ENCODE results near the gene PSME3. TPM values are rescaled to one million over a fixed set of nuclear protein-coding genes. Genes with fewer than 3 reads are reported as not detected.
"Not testable (repeated sequence)": the region's sequence is repeated elsewhere in the genome, so short reads cannot be mapped to it uniquely, and the experiment has no call there.

PSME3 gene
- total RNA-seq, 1 experiment from 2014 or later = 195 TPM

- POLR2A ChIA-PET = no interaction called here
- Mint-ChIP-seq H3K4me1 (ENCODE audit: low read depth, unreplicated experiment) (no peaks in the 10 kb centered on the region), H3K4me3 (ENCODE audit: unreplicated experiment) (no peak overlapping the region), H3K9me3 (ENCODE audit: unreplicated experiment) (no peaks in the 10 kb centered on the region), H3K27ac (ENCODE audit: unreplicated experiment) (no peak overlapping the region), H3K27me3 (ENCODE audit: insufficient read depth, unreplicated experiment) (no peaks in the 10 kb centered on the region), H3K36me3 (ENCODE audit: insufficient read depth, unreplicated experiment) (no peaks in the 10 kb centered on the region)
- intact Hi-C loops (cut with micrococcal nuclease; ENCODE audit: unreplicated experiment) = no loop called here
- no TSS peak for BruUV-seq (replicated peaks)
- Histone ChIP-seq H3K27me3 (replicated peaks; ENCODE audit: control insufficient read depth, insufficient read depth, low read length) (no peaks in the 10 kb centered on the region), H3K4me3 (ENCODE audit: low read depth, low read length) (no peak overlapping the region), H3K9me3 (no peaks in the 10 kb centered on the region), H3K36me3 (ENCODE audit: control insufficient read depth, insufficient read depth, low read length) (no peaks in the 10 kb centered on the region; the same call in 1 of the 2 replicates), H3K4me1 (no peaks in the 10 kb centered on the region)
- no peak for DNase-seq
- no peak for TF ChIP-seq CTCF (IDR thresholded peaks at IDR 0.05; ENCODE audit: insufficient read depth in 1 of 2, low read depth in 1 of 2, low read length in 1 of 2, severe bottlenecking in 1 of 2, unreplicated experiment in 1 of 2)
- CTCF ChIA-PET = interaction anchor here (0.5 to 1.1 kb wide), 2 partner anchors 12 to 315 kb away, joined by 3 to 5 read pairs; no protein-coding TSS in a partner anchor
Measured at GRCh38 chr17:42855048-42855596, 21.9 kb downstream of the PSME3 start.

DNA sequence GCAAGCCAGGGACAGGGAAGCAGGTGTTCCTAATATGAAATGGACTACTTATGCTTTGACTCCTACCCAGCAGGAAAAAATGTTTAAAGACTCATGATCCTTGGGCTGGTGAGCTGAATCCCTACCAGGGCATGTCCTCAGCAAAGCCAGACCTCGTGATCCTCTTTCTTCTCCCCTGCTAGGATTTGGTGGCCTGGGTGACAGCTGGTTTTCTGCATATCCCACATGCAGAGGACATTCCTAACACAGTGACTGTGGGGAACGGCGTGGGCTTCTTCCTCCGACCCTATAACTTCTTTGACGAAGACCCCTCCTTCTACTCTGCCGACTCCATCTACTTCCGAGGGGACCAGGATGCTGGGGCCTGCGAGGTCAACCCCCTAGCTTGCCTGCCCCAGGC, 22.9 kb downstream of the PSME3 start:
- BruUV-seq (replicated peaks); H3K27ac Mint-ChIP-seq (ENCODE audit: unreplicated experiment); H3K4me3 ChIP-seq (ENCODE audit: low read depth, low read length): not testable (repeated sequence)

GRCh38 chr17:42856516-42856915, 23.3 kb downstream of the PSME3 start:
- H3K27me3 ChIP-seq (replicated peaks; ENCODE audit: control insufficient read depth, insufficient read depth, low read length); H3K4me1 Mint-ChIP-seq (ENCODE audit: low read depth, unreplicated experiment); H3K9me3 Mint-ChIP-seq (ENCODE audit: unreplicated experiment); H3K4me3 ChIP-seq (ENCODE audit: low read depth, low read length); H3K36me3 Mint-ChIP-seq (ENCODE audit: insufficient read depth, unreplicated experiment); DNase-seq; H3K27me3 Mint-ChIP-seq (ENCODE audit: insufficient read depth, unreplicated experiment); H3K4me3 Mint-ChIP-seq (ENCODE audit: unreplicated experiment); intact Hi-C loops (cut with micrococcal nuclease; ENCODE audit: unreplicated experiment); POLR2A ChIA-PET; H3K36me3 ChIP-seq (ENCODE audit: control insufficient read depth, insufficient read depth, low read length); H3K27ac Mint-ChIP-seq (ENCODE audit: unreplicated experiment); BruUV-seq (replicated peaks); H3K4me1 ChIP-seq; H3K9me3 ChIP-seq: not testable (repeated sequence)
- CTCF ChIA-PET = interaction anchor here (1.2 kb wide), 1 partner anchor 73 kb away, joined by 4 read pairs; no protein-coding TSS in a partner anchor

More for the DNA sequence above, 22.9 kb downstream of the PSME3 start:
- H3K9me3 Mint-ChIP-seq (ENCODE audit: unreplicated experiment); CTCF ChIA-PET; H3K27me3 ChIP-seq (replicated peaks; ENCODE audit: control insufficient read depth, insufficient read depth, low read length); DNase-seq; H3K9me3 ChIP-seq; H3K4me1 ChIP-seq; H3K36me3 Mint-ChIP-seq (ENCODE audit: insufficient read depth, unreplicated experiment); intact Hi-C loops (cut with micrococcal nuclease; ENCODE audit: unreplicated experiment); H3K36me3 ChIP-seq (ENCODE audit: control insufficient read depth, insufficient read depth, low read length); POLR2A ChIA-PET; H3K4me1 Mint-ChIP-seq (ENCODE audit: low read depth, unreplicated experiment); H3K27me3 Mint-ChIP-seq (ENCODE audit: insufficient read depth, unreplicated experiment); H3K4me3 Mint-ChIP-seq (ENCODE audit: unreplicated experiment): not testable (repeated sequence)

DNA sequence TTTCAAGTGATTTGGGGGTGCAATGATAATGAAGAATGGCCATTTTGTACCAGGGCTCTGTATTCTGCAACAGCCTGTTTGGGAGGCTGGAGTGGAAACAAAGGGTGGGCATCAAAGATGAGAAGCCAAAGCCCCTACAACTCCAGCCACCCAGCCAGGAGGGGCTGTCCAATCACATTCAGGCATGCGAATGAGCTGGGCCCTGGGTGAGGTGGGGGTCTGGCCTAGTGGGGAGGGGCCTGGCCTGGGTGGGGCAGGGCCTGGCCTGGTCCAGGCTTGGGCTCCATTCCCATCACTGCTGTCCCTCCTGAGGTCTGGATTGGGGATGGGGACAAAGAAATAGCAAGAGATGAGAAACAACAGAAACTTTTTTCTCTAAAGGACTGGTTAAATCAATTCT, 24.2 kb downstream of the PSME3 start:
- no peaks in the 10 kb centered on the region for H3K9me3 Mint-ChIP-seq (ENCODE audit: unreplicated experiment)
- H3K27me3 Mint-ChIP-seq (ENCODE audit: insufficient read depth, unreplicated experiment) = no peaks in the 10 kb centered on the region
- no peak overlapping the region for H3K27ac Mint-ChIP-seq (ENCODE audit: unreplicated experiment)
- no peak overlapping the region for H3K4me3 Mint-ChIP-seq (ENCODE audit: unreplicated experiment)
- Histone ChIP-seq H3K36me3 (ENCODE audit: control insufficient read depth, insufficient read depth, low read length) (no peaks in the 10 kb centered on the region; the same call in 1 of the 2 replicates), H3K4me1 (no peaks in the 10 kb centered on the region), H3K9me3 (no peaks in the 10 kb centered on the region), H3K4me3 (ENCODE audit: low read depth, low read length) (no peak overlapping the region), H3K27me3 (replicated peaks; ENCODE audit: control insufficient read depth, insufficient read depth, low read length) (no peaks in the 10 kb centered on the region)
- no peaks in the 10 kb centered on the region for H3K4me1 Mint-ChIP-seq (ENCODE audit: low read depth, unreplicated experiment)
- no peak for DNase-seq
- ChIA-PET POLR2A (no interaction called here), CTCF (interaction anchor here (1.2 kb wide), 1 partner anchor 72 kb away, joined by 4 read pairs; no protein-coding TSS in a partner anchor)
- no TSS peak for BruUV-seq (replicated peaks)
- intact Hi-C loops (cut with micrococcal nuclease; ENCODE audit: unreplicated experiment) = no loop called here
- no peak for TF ChIP-seq CTCF (IDR thresholded peaks at IDR 0.05; ENCODE audit: insufficient read depth in 1 of 2, low read depth in 1 of 2, low read length in 1 of 2, severe bottlenecking in 1 of 2, unreplicated experiment in 1 of 2)
- H3K36me3 Mint-ChIP-seq (ENCODE audit: insufficient read depth, unreplicated experiment) = no peaks in the 10 kb centered on the region

All from Caco-2 (cell line).